Stimulated activated effector memory CD8-positive, alpha-beta T cell treated with anti-CD3 and anti-CD28 coated beads, Interleukin-12 subunit alpha, Interleukin-12 subunit beta, amount 100 ng/mL, for 72 hours (primary cell): Measurements from ENCODE around the gene ALG12.

Experiments
- ATAC-seq: fragments of 150-1000 bp; cut with Tn5 transposase; 2 replicates; pipeline ENCODE4 v1.10.0; 2021
- DNase-seq, 2 donors: peaks; one replicate each; pipeline ENCODE4 v3.0.0; 2021 to 2022; ENCODE audit warnings: low spot score in 2 of 2
- H3K27ac Mint-ChIP-seq: one replicate; pipeline ENCODE4 v1.8.0; 2022; ENCODE audit warnings: mild to moderate bottlenecking, mixed read lengths
- H3K36me3 Mint-ChIP-seq: one replicate; pipeline ENCODE4 v1.8.0; 2022; ENCODE audit warnings: mild to moderate bottlenecking, mixed read lengths
- H3K4me1 Mint-ChIP-seq: one replicate; pipeline ENCODE4 v1.8.0; 2022; ENCODE audit warnings: mixed read lengths
- H3K4me3 Mint-ChIP-seq: one replicate; pipeline ENCODE4 v1.8.0; 2022; ENCODE audit warnings: mild to moderate bottlenecking, mixed read lengths
- H3K9me3 Mint-ChIP-seq: one replicate; pipeline ENCODE4 v1.8.0; 2022; ENCODE audit warnings: mixed read lengths

The ALG12 gene

GRCh38 chr22:49903322-49904039, 14.8 kb downstream of the ALG12 start:
- no peak overlapping the region for H3K27ac Mint-ChIP-seq
- no peak overlapping the region for H3K4me3 Mint-ChIP-seq
- no peak for DNase-seq
- H3K4me1 Mint-ChIP-seq: peaks cover 21% of the 10 kb centered on the region
- peaks cover 74% of the 10 kb centered on the region for H3K36me3 Mint-ChIP-seq
- ATAC-seq: no peak
- no peaks in the 10 kb centered on the region for H3K9me3 Mint-ChIP-seq

- H3K4me1 Mint-ChIP-seq: peaks cover 10% of the 10 kb centered on the region
- DNase-seq: no peak
- no peak overlapping the region for H3K27ac Mint-ChIP-seq
- no peaks in the 10 kb centered on the region for H3K9me3 Mint-ChIP-seq
- H3K36me3 Mint-ChIP-seq: peaks cover 69% of the 10 kb centered on the region
- H3K4me3 Mint-ChIP-seq: no peak overlapping the region
- ATAC-seq: no peak
Measured at GRCh38 chr22:49901457-49901856, 16.8 kb downstream of the ALG12 start.

- no peaks in the 10 kb centered on the region for H3K9me3 Mint-ChIP-seq
- DNase-seq (no peak), ATAC-seq (no peak)
- H3K36me3 Mint-ChIP-seq: peaks cover 67% of the 10 kb centered on the region
- peaks cover 10% of the 10 kb centered on the region for H3K4me1 Mint-ChIP-seq
- no peak overlapping the region for H3K27ac Mint-ChIP-seq
- no peak overlapping the region for H3K4me3 Mint-ChIP-seq
Measured at GRCh38 chr22:49900441-49901230, 17.6 kb downstream of the ALG12 start.

- H3K9me3 Mint-ChIP-seq: no peaks in the 10 kb centered on the region
- DNase-seq: no peak
- H3K27ac Mint-ChIP-seq: no peak overlapping the region
- H3K4me1 Mint-ChIP-seq: peaks cover 14% of the 10 kb centered on the region
- H3K4me3 Mint-ChIP-seq: no peak overlapping the region
- ATAC-seq: no peak
- peaks cover 63% of the 10 kb centered on the region for H3K36me3 Mint-ChIP-seq
Measured at GRCh38 chr22:49899530-49899929, 18.7 kb downstream of the ALG12 start.

GRCh38 chr22:49897015-49897684, 21.1 kb downstream of the ALG12 start:
- Mint-ChIP-seq H3K36me3 (peaks cover 56% of the 10 kb centered on the region), H3K4me1 (peaks cover 18% of the 10 kb centered on the region), H3K9me3 (no peaks in the 10 kb centered on the region), H3K27ac (peak overlapping the region; percentile 26), H3K4me3 (no peak overlapping the region)
- no peak for DNase-seq
- ATAC-seq: no peak

- Mint-ChIP-seq H3K9me3 (no peaks in the 10 kb centered on the region), H3K27ac (no peak overlapping the region), H3K4me1 (peaks cover 14% of the 10 kb centered on the region), H3K4me3 (no peak overlapping the region), H3K36me3 (peaks cover 59% of the 10 kb centered on the region)
- ATAC-seq (peak; percentile 8), DNase-seq (no peak)
Measured at GRCh38 chr22:49896201-49896600, 22.0 kb downstream of the ALG12 start.

- peak overlapping the region; percentile 71 for H3K27ac Mint-ChIP-seq
- no peak for ATAC-seq
- no peak overlapping the region for H3K4me3 Mint-ChIP-seq
- DNase-seq: no peak
- H3K36me3 Mint-ChIP-seq: peaks cover 60% of the 10 kb centered on the region
- no peaks in the 10 kb centered on the region for H3K9me3 Mint-ChIP-seq
- peaks cover 7% of the 10 kb centered on the region for H3K4me1 Mint-ChIP-seq
Measured at GRCh38 chr22:49894322-49895054, 23.8 kb downstream of the ALG12 start.

- ATAC-seq (no peak), DNase-seq (no peak)
- peaks cover 64% of the 10 kb centered on the region for H3K36me3 Mint-ChIP-seq
- H3K4me3 Mint-ChIP-seq: no peak overlapping the region
- H3K9me3 Mint-ChIP-seq: no peaks in the 10 kb centered on the region
- no peak overlapping the region for H3K27ac Mint-ChIP-seq
- H3K4me1 Mint-ChIP-seq: peaks cover 7% of the 10 kb centered on the region
Measured at GRCh38 chr22:49893025-49893424, 25.2 kb downstream of the ALG12 start.

- Mint-ChIP-seq H3K4me3 (no peak overlapping the region), H3K27ac (no peak overlapping the region), H3K36me3 (peaks cover 66% of the 10 kb centered on the region), H3K4me1 (peaks cover 7% of the 10 kb centered on the region), H3K9me3 (no peaks in the 10 kb centered on the region)
- DNase-seq: no peak
- no peak for ATAC-seq
Measured at GRCh38 chr22:49892226-49892899, 25.9 kb downstream of the ALG12 start.

- ATAC-seq (no peak), DNase-seq (no peak)
- H3K36me3 Mint-ChIP-seq: peaks cover 81% of the 10 kb centered on the region
Measured at GRCh38 chr22:49889071-49889470, 29.2 kb downstream of the ALG12 start.

GRCh38 chr22:49887702-49888101, 30.5 kb downstream of the ALG12 start:
- DNase-seq (no peak), ATAC-seq (no peak)
- no peak overlapping the region for H3K27ac Mint-ChIP-seq
- no peaks in the 10 kb centered on the region for H3K9me3 Mint-ChIP-seq
- H3K36me3 Mint-ChIP-seq: peaks cover 95% of the 10 kb centered on the region
- peaks cover 25% of the 10 kb centered on the region for H3K4me1 Mint-ChIP-seq
- H3K4me3 Mint-ChIP-seq: no peak overlapping the region

More at GRCh38 chr22:49889071-49889470, 29.2 kb downstream of the ALG12 start:
- Mint-ChIP-seq H3K4me1 (peaks cover 11% of the 10 kb centered on the region), H3K27ac (no peak overlapping the region), H3K9me3 (no peaks in the 10 kb centered on the region), H3K4me3 (no peak overlapping the region)

GRCh38 chr22:49887064-49887451, 31.2 kb downstream of the ALG12 start:
- no peak overlapping the region for H3K27ac Mint-ChIP-seq
- peaks cover 31% of the 10 kb centered on the region for H3K4me1 Mint-ChIP-seq
- DNase-seq: no peak
- no peak for ATAC-seq
- no peak overlapping the region for H3K4me3 Mint-ChIP-seq
- H3K9me3 Mint-ChIP-seq: no peaks in the 10 kb centered on the region
- H3K36me3 Mint-ChIP-seq: peaks cover 92% of the 10 kb centered on the region

- peaks cover 86% of the 10 kb centered on the region for H3K36me3 Mint-ChIP-seq
- DNase-seq: no peak
- H3K27ac Mint-ChIP-seq: no peak overlapping the region
- no peak overlapping the region for H3K4me3 Mint-ChIP-seq
- H3K4me1 Mint-ChIP-seq: peaks cover 37% of the 10 kb centered on the region
- no peak for ATAC-seq
- no peaks in the 10 kb centered on the region for H3K9me3 Mint-ChIP-seq
Measured at GRCh38 chr22:49886346-49887063, 31.7 kb downstream of the ALG12 start.

- H3K4me1 Mint-ChIP-seq: peaks cover 39% of the 10 kb centered on the region
- no peak for ATAC-seq
- H3K27ac Mint-ChIP-seq: no peak overlapping the region
- peaks cover 80% of the 10 kb centered on the region for H3K36me3 Mint-ChIP-seq
- H3K4me3 Mint-ChIP-seq: no peak overlapping the region
- no peaks in the 10 kb centered on the region for H3K9me3 Mint-ChIP-seq
- DNase-seq: no peak
Measured at GRCh38 chr22:49885881-49886280, 32.4 kb downstream of the ALG12 start.
